Vagina (tissue), 2 donors: ENCODE data around the gene B4GALT1.

Experiments
- CTCF ChIP-seq, 3 experiments: fragments of 450-650 bp in 2 of 3; fragments of 200-600 bp in 1 of 3; sonication (generic) in 1 of 3; IDR thresholded peaks; one replicate each; pipeline ENCODE4 v1.5.1; 2017 to 2019; ENCODE audit warnings: antibody characterized with exemption in 3 of 3, mild to moderate bottlenecking in 2 of 3, moderate library complexity in 2 of 3
- POLR2A ChIP-seq, 2 donors: fragments of 450-650 bp; IDR thresholded peaks; one replicate each; pipeline ENCODE4 v1.6.1; 2017; ENCODE audit warnings: antibody characterized with exemption in 2 of 2, mild to moderate bottlenecking in 2 of 2, moderate library complexity in 2 of 2
- POLR2AphosphoS5 ChIP-seq, 2 donors: sonication (generic); formaldehyde crosslinking; IDR thresholded peaks; one replicate each; pipeline ENCODE4 v1.9.0; 2017; ENCODE audit warnings: antibody characterized with exemption in 2 of 2, mild to moderate bottlenecking in 2 of 2, low read depth in 1 of 2; ENCODE audit not compliant: insufficient read depth in 1 of 2

- TF ChIP-seq POLR2A (IDR thresholded peaks at IDR 0.05) = no peak
- TF ChIP-seq POLR2AphosphoS5 (IDR thresholded peaks at IDR 0.05; ENCODE audit: insufficient read depth in 1 of 2, low read depth in 1 of 2) = no peak
- no peak for TF ChIP-seq CTCF (IDR thresholded peaks at IDR 0.05)
These were observed 14.1 kb downstream of the B4GALT1 start for GRCh38 chr9:33153001-33153400.
